ENCODE results near the gene WDR20. TPM values are rescaled to one million over a fixed set of nuclear protein-coding genes. Genes with fewer than 3 reads are reported as not detected.

The WDR20 gene
- total RNA-seq, 2 experiments from 2014 or later: 40.1 to 41.2 TPM

DNA sequence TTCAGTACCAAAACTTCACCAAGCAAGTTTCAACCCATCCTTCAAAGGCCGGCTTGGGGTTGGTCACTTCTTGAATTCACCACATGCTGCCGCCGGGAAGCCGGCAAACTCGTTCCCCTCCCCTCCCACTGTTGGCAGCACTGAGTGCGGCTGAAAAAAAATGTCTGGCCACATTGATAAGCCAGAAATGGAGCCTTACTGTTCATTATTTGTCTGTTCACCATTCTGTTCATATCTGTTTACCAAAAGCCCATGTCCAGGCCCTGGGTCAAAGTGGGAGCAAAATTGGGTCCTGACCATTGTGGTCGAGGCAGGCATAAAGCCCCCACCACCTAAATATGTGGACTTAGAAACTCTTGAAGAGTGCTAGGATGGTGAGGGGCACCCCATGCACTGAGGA lies 45.6 kb upstream of the WDR20 start:
- no peak for TF ChIP-seq CTCF (IDR thresholded peaks at IDR 0.05)
- ChIA-PET POLR2A (no interaction called here), CTCF (no interaction called here)
- DNase-seq (no peak), ATAC-seq (ENCODE audit: poor library complexity) (no peak)
- intact Hi-C loops (cut with DNase I, micrococcal nuclease): no loop called here
- Mint-ChIP-seq H3K9me3 (no peaks in the 10 kb centered on the region), H3K27me3 (no peaks in the 10 kb centered on the region), H3K4me3 (no peak overlapping the region), H3K36me3 (ENCODE audit: low read depth) (no peaks in the 10 kb centered on the region), H3K27ac (no peak overlapping the region), H3K4me1 (ENCODE audit: low read depth) (peaks cover 13% of the 10 kb centered on the region)
- no peaks in the 10 kb centered on the region for H3K9me3 ChIP-seq (ENCODE audit: control insufficient read depth in 1 of 2, insufficient read depth in 1 of 2, low read length in 2 of 2)
- H3K36me3 ChIP-seq (ENCODE audit: insufficient read depth, low read length): no peaks in the 10 kb centered on the region
- no peak overlapping the region for H3K4me3 ChIP-seq (ENCODE audit: low read length)
- no peaks in the 10 kb centered on the region for H3K27me3 ChIP-seq (ENCODE audit: control insufficient read depth in 1 of 2, insufficient read depth in 2 of 2, low read length in 2 of 2)
- H3K4me1 ChIP-seq (ENCODE audit: insufficient read depth, low read length): peaks cover 8% of the 10 kb centered on the region
- H3K27ac ChIP-seq (ENCODE audit: low read depth in 1 of 2, low read length in 2 of 2): no peak overlapping the region

GRCh38 chr14:102095231-102095870 lies 44.3 kb upstream of the WDR20 start:
- CTCF ChIA-PET: interaction anchor here (0.9 to 2.0 kb wide), 8 partner anchors 11 to 219 kb away, joined by 3 to 28 read pairs (median 5); partner anchors contain the start of gene DYNC1H1
- Histone ChIP-seq H3K9me3 (ENCODE audit: control insufficient read depth in 1 of 2, insufficient read depth in 1 of 2, low read length in 2 of 2) (no peaks in the 10 kb centered on the region), H3K4me3 (ENCODE audit: low read length) (no peak overlapping the region), H3K36me3 (ENCODE audit: insufficient read depth, low read length) (no peaks in the 10 kb centered on the region), H3K27me3 (ENCODE audit: control insufficient read depth in 1 of 2, insufficient read depth in 2 of 2, low read length in 2 of 2) (no peaks in the 10 kb centered on the region), H3K4me1 (ENCODE audit: insufficient read depth, low read length) (peaks cover 5% of the 10 kb centered on the region), H3K27ac (ENCODE audit: low read depth in 1 of 2, low read length in 2 of 2) (no peak overlapping the region)
- DNase-seq: no peak
- no peak for ATAC-seq (ENCODE audit: poor library complexity)
- TF ChIP-seq CTCF (IDR thresholded peaks at IDR 0.05): no peak
- H3K9me3 Mint-ChIP-seq: no peaks in the 10 kb centered on the region
- no peaks in the 10 kb centered on the region for H3K36me3 Mint-ChIP-seq (ENCODE audit: low read depth)
- intact Hi-C loops (cut with DNase I, micrococcal nuclease): loop anchor here in 1 of 2 experiments (5.0 kb wide), 2 partner anchors 48 to 388 kb away; no protein-coding TSS in a partner anchor
- no peaks in the 10 kb centered on the region for H3K27me3 Mint-ChIP-seq
- no peak overlapping the region for H3K4me3 Mint-ChIP-seq
- H3K27ac Mint-ChIP-seq: no peak overlapping the region
- H3K4me1 Mint-ChIP-seq (ENCODE audit: low read depth): peaks cover 4% of the 10 kb centered on the region
- POLR2A ChIA-PET: interaction anchor here (1.3 to 1.5 kb wide), 2 partner anchors 45 to 389 kb away, joined by 3 to 6 read pairs; no protein-coding TSS in a partner anchor

DNA sequence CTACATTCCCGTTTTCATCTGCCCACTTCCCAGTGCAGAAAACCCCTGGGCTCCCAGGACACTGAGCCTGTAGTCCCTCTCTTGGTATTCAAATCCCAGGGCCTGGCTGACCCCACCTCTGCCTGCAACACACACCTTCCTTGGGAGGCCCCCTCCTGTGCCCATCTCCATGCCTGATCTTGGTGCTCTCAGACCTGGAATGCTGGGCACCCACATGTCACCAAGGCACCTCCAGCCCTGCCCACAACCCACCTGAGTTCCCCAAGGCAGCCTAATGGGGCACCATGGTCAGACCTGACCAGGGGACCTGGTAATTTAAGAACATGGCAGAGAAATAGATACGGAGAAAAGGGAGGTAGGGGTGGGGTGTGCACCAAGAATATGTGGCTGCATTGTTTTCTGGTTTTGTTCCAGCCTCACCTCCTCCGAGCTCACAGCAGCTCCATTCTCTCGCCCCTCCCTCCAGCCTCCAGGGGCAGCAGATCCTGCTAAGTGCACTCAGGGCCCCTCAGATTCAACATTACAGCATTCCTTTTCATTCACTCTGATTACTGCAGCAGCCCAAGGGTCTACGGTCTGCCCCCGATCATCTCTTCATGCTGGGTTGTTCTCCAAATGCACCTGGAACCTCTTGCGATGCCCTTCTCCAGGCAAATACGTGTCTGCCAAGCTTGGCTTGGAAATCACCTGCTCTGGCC lies 43.7 kb upstream of the WDR20 start:
- H3K27ac ChIP-seq (ENCODE audit: low read depth in 1 of 2, low read length in 2 of 2): no peak overlapping the region
- DNase-seq (no peak), ATAC-seq (ENCODE audit: poor library complexity) (peak; percentile 26)
- no peak overlapping the region for H3K4me3 ChIP-seq (ENCODE audit: low read length)
- Mint-ChIP-seq H3K27ac (no peak overlapping the region), H3K27me3 (no peaks in the 10 kb centered on the region), H3K36me3 (ENCODE audit: low read depth) (no peaks in the 10 kb centered on the region), H3K9me3 (no peaks in the 10 kb centered on the region), H3K4me1 (ENCODE audit: low read depth) (no peaks in the 10 kb centered on the region), H3K4me3 (no peak overlapping the region)
- no peaks in the 10 kb centered on the region for H3K27me3 ChIP-seq (ENCODE audit: control insufficient read depth in 1 of 2, insufficient read depth in 2 of 2, low read length in 2 of 2)
- ChIA-PET POLR2A (interaction anchor here (0.6 to 1.5 kb wide), 6 partner anchors 8 to 389 kb away, joined by 3 to 6 read pairs (median 3); no protein-coding TSS in a partner anchor), CTCF (interaction anchor here (0.9 to 2.1 kb wide), 18 partner anchors 8 to 218 kb away, joined by 3 to 28 read pairs (median 4); partner anchors contain the start of genes DYNC1H1 and HSP90AA1)
- no peak for TF ChIP-seq CTCF (IDR thresholded peaks at IDR 0.05)
- peaks cover 5% of the 10 kb centered on the region for H3K4me1 ChIP-seq (ENCODE audit: insufficient read depth, low read length)
- no peaks in the 10 kb centered on the region for H3K36me3 ChIP-seq (ENCODE audit: insufficient read depth, low read length)
- no peaks in the 10 kb centered on the region for H3K9me3 ChIP-seq (ENCODE audit: control insufficient read depth in 1 of 2, insufficient read depth in 1 of 2, low read length in 2 of 2)
- intact Hi-C loops (cut with DNase I, micrococcal nuclease): loop anchor here (1.0 to 5.0 kb wide), 4 partner anchors 33 to 389 kb away; no protein-coding TSS in a partner anchor

All from CD4-positive, alpha-beta T cell (primary cell).